Urothelium cell line (cell line): ENCODE measurements around the gene CRIM1.
"Not testable (repeated sequence)": the region's sequence is repeated elsewhere in the genome, so short reads cannot be mapped to it uniquely, and the experiment has no call there.

ENCODE experiments used
- DNase-seq: peaks from one replicate; pipeline ENCODE4 v3.0.0; 2011; ENCODE audit warnings: low spot score, mixed read lengths
- FAIRE-seq: peaks from 2 replicates; lab custom pipeline; 2011; peaks lifted over from hg19 to GRCh38; lab: Jason Lieb, UNC

Gene CRIM1

DNA sequence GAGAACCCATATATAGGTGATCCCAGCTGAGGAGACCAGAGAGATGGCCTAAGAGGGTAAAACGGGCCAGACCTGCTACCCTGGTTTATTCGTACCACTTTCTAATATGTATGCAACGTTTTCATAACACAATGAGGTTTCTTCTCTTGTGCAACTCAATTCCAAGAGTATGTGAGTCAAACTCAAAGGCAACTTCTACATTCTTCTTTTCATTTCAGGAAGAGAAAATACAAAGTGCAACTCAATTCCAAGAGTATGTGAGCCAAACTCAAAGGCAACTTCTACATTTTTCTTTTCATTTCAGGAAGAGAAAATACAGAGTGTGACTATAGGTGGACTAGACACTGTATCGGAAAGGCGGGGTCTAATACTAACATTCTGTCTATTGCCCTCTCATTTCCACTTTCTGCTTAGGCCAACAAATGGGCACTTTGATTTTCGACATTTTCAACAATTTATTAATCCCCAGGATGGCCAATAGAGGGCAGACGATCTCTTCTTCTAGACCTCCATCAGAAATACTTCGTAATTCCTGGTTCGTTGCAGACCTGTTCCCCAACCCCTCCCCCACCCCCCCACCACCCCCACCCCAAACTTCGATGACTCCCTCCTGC is 3.7 kb upstream of the CRIM1 start:
- no peak for FAIRE-seq
- DNase-seq = peak; percentile 53

DNA sequence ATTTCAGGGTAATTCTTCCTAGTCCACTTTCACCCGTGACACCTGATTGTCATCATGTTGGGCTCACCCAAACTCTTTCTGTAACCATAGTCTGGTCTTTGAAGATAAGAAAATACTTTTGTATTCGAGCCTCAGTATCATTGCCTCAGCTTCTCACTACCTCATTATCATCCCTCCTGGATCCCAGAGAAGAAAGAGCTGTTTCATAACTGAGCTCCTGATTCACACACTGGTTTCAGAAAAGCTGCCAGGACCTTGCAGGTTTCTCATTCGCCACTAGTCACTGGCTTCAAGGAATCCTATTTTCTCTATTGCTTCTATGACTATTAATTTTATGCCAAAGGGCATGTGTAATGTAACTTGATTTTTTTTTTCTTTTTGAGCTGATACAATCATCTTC is 2.9 kb upstream of the CRIM1 start:
- no peak for FAIRE-seq

DNA sequence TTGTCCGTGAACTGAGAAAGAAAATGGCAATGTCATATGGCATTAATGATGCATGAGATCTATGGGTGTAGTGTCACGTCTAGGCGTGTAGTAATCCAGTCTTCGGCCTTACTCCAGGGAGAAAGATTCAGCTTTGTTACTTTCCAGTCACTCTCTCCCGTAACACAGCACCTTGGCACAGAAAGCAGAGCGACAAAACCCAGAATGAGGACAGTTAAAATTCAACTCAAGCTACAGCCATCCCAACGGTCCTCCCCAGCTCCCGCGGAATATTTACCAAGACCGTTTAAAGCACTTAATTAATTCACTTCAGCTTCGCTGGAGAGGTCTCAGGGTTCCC is 797 bp upstream of the CRIM1 start:
- FAIRE-seq (no peak), DNase-seq (no peak)

More for the DNA sequence above, 2.9 kb upstream of the CRIM1 start:
- no peak for DNase-seq

DNA sequence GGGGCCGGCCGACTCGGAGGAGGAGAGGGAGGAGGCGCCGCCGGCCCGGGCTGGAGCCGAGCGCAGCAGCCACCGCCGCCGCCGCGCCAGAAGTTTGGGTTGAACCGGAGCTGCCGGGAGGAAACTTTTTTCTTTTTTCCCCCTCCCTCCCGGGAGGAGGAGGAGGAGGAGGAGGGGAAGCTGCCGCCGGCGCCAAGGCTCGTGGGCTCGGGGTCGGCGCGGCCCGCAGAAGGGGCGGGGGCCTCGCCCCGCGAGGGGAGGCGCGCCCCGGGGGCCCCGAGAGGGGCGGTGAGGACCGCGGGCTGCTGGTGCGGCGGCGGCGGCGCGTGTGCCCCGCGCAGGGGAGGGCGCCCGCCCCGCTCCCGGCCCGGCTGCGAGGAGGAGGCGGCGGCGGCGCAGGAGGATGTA is 316 bp downstream of the CRIM1 start:
- no peak for FAIRE-seq
- DNase-seq = no peak

DNA sequence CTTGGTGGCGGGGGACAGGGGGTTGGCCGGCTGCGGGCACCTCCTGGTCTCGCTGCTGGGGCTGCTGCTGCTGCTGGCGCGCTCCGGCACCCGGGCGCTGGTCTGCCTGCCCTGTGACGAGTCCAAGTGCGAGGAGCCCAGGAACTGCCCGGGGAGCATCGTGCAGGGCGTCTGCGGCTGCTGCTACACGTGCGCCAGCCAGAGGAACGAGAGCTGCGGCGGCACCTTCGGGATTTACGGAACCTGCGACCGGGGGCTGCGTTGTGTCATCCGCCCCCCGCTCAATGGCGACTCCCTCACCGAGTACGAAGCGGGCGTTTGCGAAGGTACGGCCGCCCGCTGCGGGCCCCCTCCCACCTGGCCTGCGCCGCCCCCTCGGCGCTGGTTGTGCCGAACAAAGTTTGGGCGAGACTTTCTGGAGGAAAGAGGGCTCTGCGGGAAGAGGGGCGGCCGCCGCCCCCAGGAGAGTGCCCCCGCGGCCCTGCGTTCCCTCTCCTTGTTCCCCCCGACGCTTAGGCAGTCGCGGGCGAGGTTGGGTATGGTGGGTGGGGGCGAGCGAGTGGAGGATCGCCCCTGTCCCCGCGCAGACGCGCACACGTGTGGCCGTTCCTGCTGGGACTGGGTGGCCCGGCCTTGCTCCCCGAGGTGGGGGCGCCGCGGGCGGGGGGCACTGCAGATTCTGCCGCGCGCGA is 866 bp downstream of the CRIM1 start:
- FAIRE-seq = no peak
- peak; percentile 39 for DNase-seq

DNA sequence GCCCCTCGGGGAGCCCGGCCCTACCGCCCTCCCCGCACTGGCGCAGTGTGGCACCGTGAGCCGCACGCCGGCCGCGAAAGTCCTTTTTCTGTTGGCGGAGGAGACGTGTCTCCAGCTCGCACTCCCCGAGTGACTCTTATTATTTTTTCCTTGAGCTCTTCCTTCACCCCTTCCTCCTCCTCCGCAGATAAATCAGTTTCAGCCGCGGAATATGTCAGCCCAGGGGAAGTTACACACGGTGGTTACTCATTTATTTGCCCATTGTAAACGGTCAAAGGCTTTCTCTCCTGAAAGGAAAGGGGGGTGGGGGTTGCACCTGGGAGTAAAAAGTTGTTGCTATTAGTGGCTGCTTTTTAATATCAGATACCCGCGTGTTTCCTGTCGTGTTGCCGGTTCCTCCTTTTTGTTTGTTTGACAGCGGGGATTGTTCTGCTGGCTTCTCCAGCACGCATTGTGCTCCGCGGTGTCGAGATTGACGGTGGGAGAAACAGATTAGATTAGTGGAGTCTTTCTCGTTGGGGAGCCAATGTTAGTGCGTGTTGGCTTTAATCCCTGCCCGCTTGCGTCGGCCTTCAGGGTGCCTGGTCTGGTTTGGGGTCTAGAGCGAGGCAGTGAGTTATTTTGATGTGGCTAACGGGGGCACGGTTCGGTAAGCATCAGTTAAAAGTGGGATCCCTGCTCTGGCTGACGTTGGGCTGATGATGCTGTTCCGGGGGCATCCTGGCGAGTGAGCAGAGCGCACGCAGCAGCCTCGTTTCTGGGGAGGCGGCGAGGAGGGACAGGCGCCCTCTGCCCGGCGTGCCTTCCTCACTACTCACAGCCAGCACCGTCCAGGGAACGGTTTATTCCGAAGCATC is 1.6 kb downstream of the CRIM1 start:
- DNase-seq = peak; percentile 66
- FAIRE-seq = no peak

DNA sequence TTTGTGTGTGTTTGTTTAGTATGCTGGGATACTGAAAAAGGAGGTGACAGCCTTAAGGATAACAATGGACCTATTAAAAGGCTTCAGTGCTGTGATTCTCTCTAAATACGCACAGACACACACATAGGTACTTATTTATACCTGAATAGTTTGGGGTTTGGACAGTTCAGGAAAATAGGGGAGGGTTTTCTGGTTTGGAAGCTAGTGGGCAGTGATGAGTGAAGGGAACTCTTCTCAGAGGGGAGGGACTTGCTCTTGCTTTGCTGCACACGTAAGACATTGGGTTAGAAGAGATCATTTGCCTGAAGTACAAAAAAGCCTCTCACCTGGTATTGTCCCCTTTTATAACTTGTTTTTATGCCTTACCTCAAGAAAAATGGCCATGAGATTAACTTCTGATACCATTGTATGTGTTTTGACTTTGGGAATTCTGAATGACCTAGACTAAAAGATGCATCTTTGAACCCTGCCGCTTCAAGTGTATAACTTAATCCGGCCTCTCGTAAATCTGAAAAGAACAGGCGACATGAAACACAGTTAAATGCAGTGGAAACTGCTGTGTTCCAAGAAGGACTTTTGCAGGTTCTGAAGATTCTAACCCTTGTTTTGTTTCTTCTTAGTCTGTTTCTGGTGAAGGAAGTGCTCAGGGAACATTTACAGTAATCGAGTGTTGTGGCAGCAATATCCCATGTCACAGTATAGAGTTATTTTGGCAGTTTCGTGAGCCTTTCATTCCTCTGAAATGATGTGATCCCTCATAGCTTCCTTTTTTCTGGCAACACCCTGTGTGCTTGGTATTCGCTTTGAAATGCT is 2.5 kb downstream of the CRIM1 start:
- no peak for FAIRE-seq
- peak; percentile 67 for DNase-seq

DNA sequence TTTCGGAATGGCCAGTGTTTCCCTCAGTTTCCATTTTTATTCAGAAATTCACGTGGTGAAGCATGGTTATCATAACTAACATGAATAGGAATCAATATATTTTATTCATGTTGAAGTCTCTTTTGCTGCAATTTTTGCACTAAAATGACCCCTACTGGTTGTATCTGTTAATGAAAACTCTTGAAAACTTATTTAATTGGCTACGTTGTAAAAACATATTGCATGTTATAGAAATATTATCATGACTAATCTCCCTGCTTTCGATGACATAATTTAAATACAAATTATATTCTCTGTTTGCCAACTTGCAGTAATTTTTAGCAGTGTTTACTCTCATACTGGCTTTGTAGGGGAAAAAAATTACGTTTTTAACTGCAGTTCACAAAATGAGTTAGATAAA is 3.5 kb downstream of the CRIM1 start:
- no peak for DNase-seq
- FAIRE-seq = no peak

DNA sequence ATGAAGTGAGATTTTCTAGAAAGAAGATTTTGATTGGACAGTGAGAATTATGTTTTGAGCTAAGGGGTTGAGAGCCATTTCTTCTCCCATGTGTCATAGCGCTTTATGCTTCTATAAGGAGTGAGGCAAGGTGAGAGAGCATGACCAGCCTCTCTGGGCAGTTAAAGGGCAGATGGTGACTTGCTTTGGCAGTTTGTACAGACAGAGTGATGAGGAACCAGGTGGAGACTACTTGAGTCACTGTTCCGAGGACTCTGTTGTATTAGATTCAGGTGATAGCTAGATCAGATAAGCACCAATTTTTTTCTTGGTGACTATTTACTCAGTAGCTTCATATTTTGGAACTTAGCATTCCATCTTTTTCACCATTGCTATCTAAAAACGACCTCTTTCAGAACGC is 4.5 kb downstream of the CRIM1 start:
- DNase-seq (no peak), FAIRE-seq (no peak)

DNA sequence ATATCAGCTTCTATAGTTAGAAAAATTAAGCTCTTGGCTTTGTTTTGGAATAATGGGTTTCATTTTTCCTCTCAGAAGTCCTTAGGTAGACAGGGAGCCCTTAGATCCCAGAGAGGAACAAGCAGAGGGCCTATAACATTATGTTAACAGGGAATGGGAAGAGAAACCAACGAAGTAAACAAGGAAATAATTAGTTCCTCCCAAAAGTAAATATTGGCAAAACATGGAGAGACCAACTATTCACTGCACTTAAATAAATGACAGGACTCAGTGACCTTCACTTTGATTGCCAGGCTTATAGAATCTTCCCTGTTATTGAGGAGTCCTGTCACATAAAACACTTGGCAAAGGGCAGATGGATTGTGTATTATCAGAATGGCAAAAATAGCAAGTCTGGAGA is 5.3 kb downstream of the CRIM1 start:
- FAIRE-seq = no peak
- no peak for DNase-seq

DNA sequence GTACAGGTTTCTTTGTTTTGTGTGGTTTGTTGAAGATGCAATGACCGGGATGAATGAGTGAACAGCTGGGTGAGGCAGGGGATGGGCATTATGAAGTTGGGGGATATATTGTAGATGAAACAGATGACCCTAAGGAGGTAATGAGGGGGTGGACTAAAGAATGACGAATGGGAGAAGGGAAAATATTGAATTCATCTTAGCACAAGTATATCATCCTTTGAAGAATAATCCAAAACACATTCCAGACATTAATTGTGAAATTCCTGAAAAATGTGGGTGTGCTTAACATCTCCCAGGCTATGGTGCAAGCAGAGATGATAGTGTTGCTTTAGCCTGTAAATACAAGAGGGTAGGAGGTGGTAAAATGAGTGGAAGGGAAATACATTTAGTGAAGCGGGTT is 5.8 kb downstream of the CRIM1 start:
- FAIRE-seq (no peak), DNase-seq (no peak)

DNA sequence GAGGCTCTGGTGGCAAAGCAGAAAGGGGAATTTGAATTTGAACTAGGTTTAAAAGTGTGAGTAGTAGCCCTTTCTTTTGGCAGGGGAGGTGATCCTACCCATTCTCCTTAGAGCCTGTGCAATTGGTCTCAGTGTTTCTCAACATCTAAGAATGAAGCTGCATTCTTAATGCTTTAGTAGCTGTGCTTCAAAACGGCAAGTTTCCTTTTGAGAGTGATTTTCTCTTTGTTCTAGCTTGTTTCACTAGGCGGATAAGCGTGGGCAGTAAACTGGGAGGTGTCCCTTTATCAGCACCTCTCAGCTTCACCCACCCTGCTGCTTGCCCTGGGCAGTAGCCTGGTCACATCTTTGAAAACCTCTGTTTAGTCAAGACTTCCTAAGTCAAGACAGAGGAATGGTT is 6.7 kb downstream of the CRIM1 start:
- no peak for DNase-seq
- FAIRE-seq = no peak

DNA sequence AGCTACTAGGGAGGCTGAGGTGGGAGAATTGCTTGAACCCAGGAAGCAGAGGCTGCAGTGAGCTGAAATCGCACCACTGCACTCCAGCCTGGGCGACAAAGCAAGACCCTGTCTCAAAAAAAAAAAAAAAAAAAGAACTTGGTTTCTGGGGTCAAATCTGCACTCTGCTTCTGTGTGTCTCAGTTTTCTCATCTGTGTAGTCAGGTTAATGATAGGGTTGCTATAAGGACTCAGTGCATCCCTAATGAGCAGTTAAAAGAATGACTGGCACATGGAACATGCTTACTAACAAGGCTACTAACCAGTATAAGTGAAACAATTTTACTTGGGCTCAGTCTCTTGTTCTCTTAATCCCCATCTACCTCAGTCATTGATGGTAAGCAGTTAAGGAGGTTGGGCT is 7.5 kb downstream of the CRIM1 start:
- FAIRE-seq, DNase-seq: not testable (repeated sequence)

DNA sequence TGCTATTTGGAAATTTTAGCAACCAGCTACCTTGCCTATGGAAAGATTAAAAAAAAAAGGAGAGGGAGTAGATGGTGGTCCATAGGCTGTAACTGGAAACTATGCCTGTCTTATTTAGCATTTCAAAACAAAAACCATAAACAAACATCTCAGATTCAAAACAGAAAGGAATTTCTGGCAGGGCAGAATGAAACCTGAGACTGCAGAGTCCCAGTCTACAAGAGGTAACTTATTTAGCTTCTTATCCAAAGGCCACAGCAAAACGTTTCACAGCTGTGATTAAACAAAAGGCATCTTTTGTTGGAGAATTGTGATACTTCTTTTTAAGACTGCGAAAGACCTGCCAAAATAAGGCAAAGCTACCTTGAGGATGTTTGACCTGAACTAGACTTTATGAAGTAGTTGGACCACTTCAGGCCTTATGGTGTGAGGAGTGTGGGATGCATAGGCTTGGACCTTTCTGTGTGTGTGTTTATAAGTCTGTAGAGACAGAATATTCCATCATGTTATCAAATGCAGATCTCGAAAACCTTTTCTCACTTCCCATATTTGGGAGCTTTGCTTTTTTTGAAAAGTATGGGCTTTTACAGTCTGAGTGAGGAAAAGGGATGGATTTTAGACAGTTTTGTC is 11.0 kb downstream of the CRIM1 start:
- no peak for DNase-seq
- no peak for FAIRE-seq

DNA sequence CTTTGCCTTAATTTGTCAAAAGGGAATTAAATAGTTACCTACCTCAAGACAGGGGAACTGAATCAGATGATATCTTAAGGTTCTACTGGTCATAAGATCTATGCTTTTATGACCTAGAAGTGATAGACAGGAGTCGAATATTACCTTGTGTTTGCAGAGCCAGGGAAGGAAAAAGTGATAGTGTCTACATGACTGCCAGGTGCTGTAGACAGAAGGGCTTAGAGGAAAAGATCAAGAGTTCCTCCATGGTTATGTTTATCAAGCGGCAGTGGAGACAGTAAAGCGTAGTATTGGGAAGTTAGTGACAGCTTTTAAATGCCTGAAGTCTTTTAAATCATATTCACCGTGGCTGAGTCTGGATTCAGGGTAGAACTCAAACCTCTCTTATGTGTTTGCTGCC is 11.9 kb downstream of the CRIM1 start:
- DNase-seq = no peak
- no peak for FAIRE-seq

DNA sequence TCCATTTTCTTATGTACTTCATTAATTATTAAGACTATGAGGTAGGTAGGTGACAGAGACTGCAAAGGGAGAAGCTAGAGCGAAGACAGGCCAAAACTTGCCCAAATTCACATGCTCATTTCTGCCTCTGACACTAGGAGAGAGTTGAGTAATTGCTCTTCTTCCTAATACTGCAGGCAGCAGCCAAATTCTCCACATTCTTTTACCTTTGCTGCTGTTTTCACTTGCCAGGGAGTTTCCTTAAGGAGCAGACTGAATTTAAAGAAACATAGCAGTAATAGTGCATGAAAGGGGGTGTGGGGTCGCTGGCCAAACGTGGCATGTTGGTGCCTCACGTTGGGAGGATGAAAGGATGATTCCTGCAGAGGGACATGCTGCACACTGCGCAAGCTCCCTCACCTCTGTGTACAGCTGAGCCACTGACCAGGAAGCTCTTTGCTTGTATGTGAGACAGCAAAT is 12.3 kb downstream of the CRIM1 start:
- FAIRE-seq = peak; percentile 44
- DNase-seq = peak; percentile 39

DNA sequence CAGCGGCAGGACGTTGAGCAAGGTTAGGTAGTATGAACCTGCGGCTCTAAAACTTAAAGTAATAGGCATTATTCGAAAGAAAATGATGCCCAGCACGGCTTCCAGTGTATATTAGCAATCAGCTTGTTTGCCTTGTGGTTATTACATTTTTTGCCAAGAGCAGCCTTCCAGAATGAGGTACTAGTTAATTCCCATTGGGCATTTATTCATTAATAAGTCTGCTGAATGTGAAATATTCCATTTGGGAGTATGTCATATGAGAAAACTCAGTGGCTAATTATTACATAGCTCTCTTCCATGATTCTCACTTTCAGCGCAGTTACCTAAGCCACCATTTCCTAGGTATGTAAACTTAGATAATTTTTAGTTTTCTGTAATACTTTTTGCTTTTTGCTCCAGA is 12.9 kb downstream of the CRIM1 start:
- FAIRE-seq = no peak
- no peak for DNase-seq

DNA sequence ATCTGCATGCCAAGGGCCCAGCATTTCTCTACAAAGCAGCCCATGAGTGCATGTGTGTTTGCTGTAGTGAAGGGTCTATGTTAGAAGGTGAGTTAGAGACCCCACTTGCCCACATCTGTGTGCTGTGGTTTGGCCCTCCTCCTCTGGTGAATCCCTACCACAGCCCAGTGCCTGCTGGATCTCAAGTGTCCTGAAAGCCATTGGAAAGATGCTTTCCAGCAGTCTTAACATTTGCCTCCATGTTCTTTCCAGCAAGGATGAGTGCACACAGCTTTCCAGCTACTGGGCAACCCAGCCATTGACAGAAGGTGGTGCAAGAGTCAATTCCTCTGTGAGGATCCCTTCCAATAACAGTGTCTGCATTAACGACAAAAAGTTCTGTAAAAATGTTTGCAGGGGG is 13.6 kb downstream of the CRIM1 start:
- no peak for FAIRE-seq
- no peak for DNase-seq

DNA sequence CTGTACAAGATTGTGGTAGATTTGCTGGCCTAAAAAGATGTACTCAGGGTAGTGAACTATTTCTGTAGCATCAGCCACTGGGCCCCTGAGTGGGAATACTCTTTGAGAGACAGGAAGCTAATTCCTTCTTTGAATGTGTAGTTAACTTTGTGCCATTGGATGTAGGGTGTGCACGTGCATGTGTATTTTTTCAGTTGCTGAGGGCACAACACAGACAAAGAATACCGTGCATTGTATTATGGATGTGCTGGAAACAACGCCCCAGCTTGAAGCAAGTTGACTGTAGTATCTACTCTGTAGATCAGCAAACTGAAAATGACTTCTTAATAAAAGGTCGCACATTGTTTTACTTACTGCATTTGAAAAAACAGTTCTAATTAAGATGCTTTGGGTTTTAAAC is 14.1 kb downstream of the CRIM1 start:
- no peak for DNase-seq
- FAIRE-seq = no peak

DNA sequence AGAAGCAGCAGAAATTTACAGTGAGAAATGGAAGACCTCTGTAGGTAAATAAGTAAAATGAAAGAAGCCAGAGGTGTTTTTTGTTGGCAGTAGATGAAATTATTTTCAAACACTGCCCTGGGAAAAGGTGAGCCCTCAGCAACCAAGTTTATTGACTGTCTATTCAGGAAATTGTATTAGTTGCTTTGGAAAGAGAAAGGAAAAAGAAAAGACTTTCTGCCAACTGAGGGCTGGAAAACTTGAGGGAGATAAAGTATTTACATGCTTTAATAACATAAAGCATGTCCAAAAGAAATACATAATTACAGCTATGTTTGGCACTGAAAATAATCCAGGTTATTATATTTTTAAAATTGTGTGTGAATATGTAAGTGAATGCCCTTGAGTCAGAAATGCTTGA is 14.7 kb downstream of the CRIM1 start:
- FAIRE-seq (no peak), DNase-seq (no peak)
